Lung (tissue), 12 donors: Measurements from ENCODE around the gene ZNF665. TPM values are rescaled to one million over a fixed set of nuclear protein-coding genes. Genes with fewer than 3 reads are reported as not detected.

Experiments
- ATAC-seq: fragments of 200-7000 bp; cut with Tn5 transposase; one replicate; pipeline ENCODE4 v1.9.1; 2020; ENCODE audit warnings: moderate number of reproducible peaks; ENCODE audit not compliant: insufficient read depth, low FRiP score
- DNase-seq, 3 donors: peaks; one replicate each; pipeline ENCODE4 v3.0.0-alpha.2; 2013 to 2017
- H3K27ac ChIP-seq, 2 donors: one replicate each; pipeline ENCODE4 v1.5.1; 2013; ENCODE audit warnings: mild to moderate bottlenecking in 2 of 2, moderate library complexity in 2 of 2, control low read depth in 1 of 2, inconsistent platforms in 1 of 2, low read depth in 1 of 2, low read length in 1 of 2
- H3K27me3 ChIP-seq, 3 donors: one replicate each; pipeline ENCODE4 v1.5.1; 2013; ENCODE audit warnings: low read length in 2 of 3; ENCODE audit not compliant: control insufficient read depth in 3 of 3, insufficient read depth in 3 of 3
- H3K36me3 ChIP-seq, 4 donors: one replicate each; pipeline ENCODE4 v1.5.1; 2013; ENCODE audit warnings: low read length in 4 of 4, mild to moderate bottlenecking in 1 of 4, moderate library complexity in 1 of 4; ENCODE audit not compliant: control insufficient read depth in 4 of 4, insufficient read depth in 4 of 4
- H3K4me1 ChIP-seq, 5 donors: one replicate each; pipeline ENCODE4 v1.5.1; 2013; ENCODE audit warnings: low read length in 5 of 5, mild to moderate bottlenecking in 2 of 5, moderate library complexity in 1 of 5; ENCODE audit not compliant: control insufficient read depth in 5 of 5, insufficient read depth in 5 of 5
- H3K4me3 ChIP-seq: one replicate; pipeline ENCODE4 v1.5.1; 2013; ENCODE audit warnings: mild to moderate bottlenecking, control low read depth, moderate library complexity
- H3K9ac ChIP-seq, 2 donors: one replicate each; pipeline ENCODE4 v1.5.1; 2013; ENCODE audit warnings: low read length in 2 of 2, control low read depth in 1 of 2; ENCODE audit not compliant: insufficient read depth in 1 of 2
- H3K9me3 ChIP-seq, 4 donors: one replicate each; pipeline ENCODE4 v1.5.1; 2013; ENCODE audit warnings: low read length in 3 of 4, mild to moderate bottlenecking in 1 of 4, moderate library complexity in 1 of 4; ENCODE audit not compliant: control insufficient read depth in 4 of 4, insufficient read depth in 3 of 4
- WGBS, 2 donors: extraction: QIAGEN DNeasy Blood & Tissue Kit; methylation state at CpG; one replicate each; pipeline ENCODE4 v1.1.7; 2013; 5-methylcytosine and 5-hydroxymethylcytosine counted together
- polyA plus RNA-seq, 2 donors: library from polyadenylated mRNA; stranded (reverse); fragments of 200-250 nt; gene quantifications; one replicate each; pipeline ENCODE4 v1.2.1, GENCODE V29; 2013
- total RNA-seq, 2 donors: library from RNA; depleted of rRNA in 1 of 2; stranded (reverse); fragments of >200 nt in 1 of 2; gene quantifications; one replicate each; pipeline ENCODE4 v1.2.1, GENCODE V29; 2014 to 2021
- TF ChIP-seq, protein P1 (sequence below): IDR thresholded peaks from 2 replicates; pipeline ENCODE4 v1.5.1; 2012; ENCODE audit warnings: mild to moderate bottlenecking; ENCODE audit errors: control extremely low read depth, extremely low read depth
- donor health status: control.
- donor health status: control.
- donor health status: Bipolar disorder and iron deficiency.
- donor health status: healthy.
- donor health status: DM: yes; HTN: yes; CAD: no.

The ZNF665 gene
- total and polyA plus RNA-seq, 4 donors, result 2.0 to 6.7 (median 2.7) TPM

DNA sequence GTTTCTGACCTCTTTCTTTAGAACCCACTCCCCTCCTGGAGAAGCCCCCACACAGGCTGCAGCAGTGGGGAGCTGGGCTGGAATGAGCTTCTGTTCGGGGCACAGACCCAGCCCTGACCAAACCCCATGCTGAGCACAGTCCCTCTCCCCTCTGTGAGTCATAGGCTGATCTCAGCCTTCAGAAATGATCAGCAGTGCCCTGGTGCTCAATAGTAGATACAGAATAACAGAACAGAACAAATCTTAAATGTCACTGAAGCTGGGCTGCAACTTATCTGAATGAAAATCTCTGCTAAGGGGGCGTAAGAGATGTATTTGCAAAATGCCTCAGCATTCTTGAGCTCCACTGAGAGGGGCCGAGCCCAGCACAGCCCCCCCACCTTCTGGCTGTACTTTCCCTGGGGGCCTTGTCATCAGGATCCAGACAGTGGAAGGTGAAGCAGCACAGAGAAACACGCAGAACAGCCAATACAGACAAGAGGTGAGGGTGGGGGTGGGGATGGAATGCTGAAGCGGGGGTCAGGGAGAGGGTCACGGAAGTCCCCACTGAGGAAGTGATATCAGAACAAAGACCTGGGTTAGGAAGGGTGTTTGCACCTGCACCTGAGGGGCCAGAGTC, 9.9 kb downstream of the ZNF665 start:
- Histone ChIP-seq H3K4me1 (no peaks in the 10 kb centered on the region), H3K27me3 (no peaks in the 10 kb centered on the region), H3K27ac (no peak overlapping the region), H3K9ac (no peak overlapping the region), H3K4me3 (no peak overlapping the region), H3K9me3 (peaks cover 0 to 7% (median 0%) of the 10 kb centered on the region in 4 donors), H3K36me3 (peaks cover 0 to 7% (median 1%) of the 10 kb centered on the region in 4 donors)
- DNase-seq (no peak), ATAC-seq (no peak)
- 88 to 93% methylated on average over 6 of the region's 6 CpGs for WGBS, 2 donors
- TF ChIP-seq, protein P1, sequence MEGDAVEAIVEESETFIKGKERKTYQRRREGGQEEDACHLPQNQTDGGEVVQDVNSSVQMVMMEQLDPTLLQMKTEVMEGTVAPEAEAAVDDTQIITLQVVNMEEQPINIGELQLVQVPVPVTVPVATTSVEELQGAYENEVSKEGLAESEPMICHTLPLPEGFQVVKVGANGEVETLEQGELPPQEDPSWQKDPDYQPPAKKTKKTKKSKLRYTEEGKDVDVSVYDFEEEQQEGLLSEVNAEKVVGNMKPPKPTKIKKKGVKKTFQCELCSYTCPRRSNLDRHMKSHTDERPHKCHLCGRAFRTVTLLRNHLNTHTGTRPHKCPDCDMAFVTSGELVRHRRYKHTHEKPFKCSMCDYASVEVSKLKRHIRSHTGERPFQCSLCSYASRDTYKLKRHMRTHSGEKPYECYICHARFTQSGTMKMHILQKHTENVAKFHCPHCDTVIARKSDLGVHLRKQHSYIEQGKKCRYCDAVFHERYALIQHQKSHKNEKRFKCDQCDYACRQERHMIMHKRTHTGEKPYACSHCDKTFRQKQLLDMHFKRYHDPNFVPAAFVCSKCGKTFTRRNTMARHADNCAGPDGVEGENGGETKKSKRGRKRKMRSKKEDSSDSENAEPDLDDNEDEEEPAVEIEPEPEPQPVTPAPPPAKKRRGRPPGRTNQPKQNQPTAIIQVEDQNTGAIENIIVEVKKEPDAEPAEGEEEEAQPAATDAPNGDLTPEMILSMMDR, result no peak

DNA sequence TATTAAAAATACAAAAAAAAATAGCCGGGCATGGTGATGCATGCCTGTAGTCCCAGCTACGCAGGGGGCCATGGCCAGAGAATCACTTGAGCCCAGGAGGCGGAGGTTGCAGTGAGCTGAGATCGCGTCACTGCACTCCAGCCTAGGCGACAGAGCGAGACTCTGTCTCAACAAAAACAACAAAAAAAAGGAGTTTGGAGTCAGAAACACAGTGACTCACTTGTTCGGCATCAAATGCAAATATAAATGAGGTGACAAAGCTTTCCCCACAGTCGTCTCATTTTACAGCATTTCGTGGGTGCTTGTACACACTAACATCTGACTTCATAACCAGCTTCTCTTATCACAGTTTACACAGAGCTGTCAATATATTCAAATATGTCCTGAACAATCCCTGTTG, 11.0 kb downstream of the ZNF665 start:
- ATAC-seq (no peak), DNase-seq (no peak)
- no peak overlapping the region for H3K9ac ChIP-seq
- H3K9me3 ChIP-seq, result peaks cover 0 to 7% (median 0%) of the 10 kb centered on the region in 4 donors
- no peaks in the 10 kb centered on the region for H3K27me3 ChIP-seq
- no peak overlapping the region for H3K27ac ChIP-seq
- TF ChIP-seq, protein P1, result no peak
- WGBS, 2 donors, result 92 to 98% methylated on average over 10 of the region's 10 CpGs
- no peaks in the 10 kb centered on the region for H3K4me1 ChIP-seq
- no peak overlapping the region for H3K4me3 ChIP-seq
- peaks cover 0 to 7% (median 1%) of the 10 kb centered on the region in 4 donors for H3K36me3 ChIP-seq

DNA sequence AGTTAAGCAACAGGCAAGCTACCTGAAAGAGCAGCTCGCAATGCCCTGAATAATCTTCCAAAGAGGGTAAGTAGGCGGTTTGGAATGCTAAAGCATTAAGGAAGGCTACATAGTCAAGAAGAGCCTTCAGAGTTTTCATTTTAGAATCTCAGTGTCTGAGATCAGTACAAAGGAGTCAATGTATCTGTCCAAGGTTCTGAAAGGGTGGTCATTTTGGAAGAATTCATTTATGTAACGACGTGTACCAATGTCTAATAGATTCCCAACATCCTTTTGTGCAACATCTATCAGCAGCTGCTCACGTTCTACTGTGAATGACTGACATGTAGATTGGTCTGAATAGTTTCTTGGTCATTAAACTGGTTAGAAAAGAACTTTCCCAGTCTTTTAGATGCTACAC, 15.2 kb downstream of the ZNF665 start:
- ATAC-seq (no peak), DNase-seq (peak in 1 of 3 donors; percentile 20)
- Histone ChIP-seq H3K27me3 (no peaks in the 10 kb centered on the region), H3K4me3 (no peak overlapping the region), H3K27ac (no peak overlapping the region), H3K36me3 (peaks cover 0 to 8% (median 3%) of the 10 kb centered on the region in 4 donors), H3K9ac (no peak overlapping the region), H3K9me3 (peaks cover 0 to 12% (median under 1%) of the 10 kb centered on the region in 4 donors), H3K4me1 (no peaks in the 10 kb centered on the region)
- TF ChIP-seq, protein P1, result no peak
- 92 to 93% methylated on average over 5 of the region's 5 CpGs for WGBS, 2 donors
